Ascending aorta (tissue), 2 donors: ENCODE data around the gene KCNH2. TPM values are rescaled to one million over a fixed set of nuclear protein-coding genes. Genes with fewer than 3 reads are reported as not detected.

Experiments used
- DNase-seq, 2 donors: peaks; one replicate each; pipeline ENCODE4 v3.0.0-alpha.2; 2019; ENCODE audit warnings: low spot score in 2 of 2
- H3K27ac ChIP-seq, 2 donors: fragments of 200-600 bp; sonication (generic); one replicate each; pipeline ENCODE4 v1.5.1; 2016 to 2017; ENCODE audit warnings: mild to moderate bottlenecking in 1 of 2
- H3K27me3 ChIP-seq: fragments of 200-600 bp; sonication (generic); one replicate; pipeline ENCODE4 v1.5.1; 2017
- H3K36me3 ChIP-seq, 2 donors: fragments of 200-600 bp; sonication (generic); one replicate each; pipeline ENCODE4 v1.5.1; 2016
- H3K4me1 ChIP-seq, 2 donors: fragments of 200-600 bp; sonication (generic); one replicate each; pipeline ENCODE4 v1.5.1; 2016 to 2017; ENCODE audit warnings: mild to moderate bottlenecking in 1 of 2
- H3K4me3 ChIP-seq, 2 donors: fragments of 200-600 bp; sonication (generic); one replicate each; pipeline ENCODE4 v1.5.1; 2016 to 2017; ENCODE audit warnings: mild to moderate bottlenecking in 1 of 2
- H3K9me3 ChIP-seq, 2 donors: fragments of 200-600 bp; sonication (generic); one replicate each; pipeline ENCODE4 v1.5.1; 2016
- intact Hi-C: fragments of 100-400 bp; cut with DNase I; formaldehyde crosslinking; loops from one replicate; pipeline ENCODE4 v1.15.1; 2023
- total RNA-seq: library from RNA; depleted of rRNA; stranded (reverse); fragments of >200 nt; gene quantifications from one replicate; pipeline ENCODE4 v1.1.0, GENCODE V29; 2016
- TF ChIP-seq, protein P1 (sequence below), 3 experiments: fragments of 200-600 bp in 2 of 3; fragments of 450-650 bp in 1 of 3; sonication (generic) in 2 of 3; IDR thresholded peaks; one replicate each; pipeline ENCODE4 v1.5.1; 2016 to 2019; ENCODE audit warnings: antibody characterized with exemption in 3 of 3, mild to moderate bottlenecking in 1 of 3, moderate library complexity in 1 of 3

Gene KCNH2
- total RNA-seq, 1 donor from 2014 or later: not detected

DNA sequence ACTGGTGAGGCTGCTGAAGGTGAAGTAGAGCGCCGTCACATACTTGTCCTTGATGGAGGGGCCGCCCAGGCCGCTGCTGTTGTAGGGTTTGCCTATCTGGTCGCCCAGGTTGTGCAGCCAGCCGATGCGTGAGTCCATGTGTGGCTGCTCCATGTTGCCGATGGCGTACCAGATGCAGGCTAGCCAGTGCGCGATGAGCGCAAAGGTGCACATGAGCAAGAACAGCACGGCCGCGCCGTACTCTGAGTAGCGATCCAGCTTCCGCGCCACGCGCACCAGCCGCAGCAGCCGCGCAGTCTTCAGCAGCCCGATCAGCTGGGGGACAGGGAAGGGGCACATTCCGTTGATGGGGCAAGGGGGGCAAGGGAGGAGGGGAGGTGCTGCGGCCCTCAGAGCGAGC, 26.6 kb downstream of the KCNH2 start:
- TF ChIP-seq, protein P1, sequence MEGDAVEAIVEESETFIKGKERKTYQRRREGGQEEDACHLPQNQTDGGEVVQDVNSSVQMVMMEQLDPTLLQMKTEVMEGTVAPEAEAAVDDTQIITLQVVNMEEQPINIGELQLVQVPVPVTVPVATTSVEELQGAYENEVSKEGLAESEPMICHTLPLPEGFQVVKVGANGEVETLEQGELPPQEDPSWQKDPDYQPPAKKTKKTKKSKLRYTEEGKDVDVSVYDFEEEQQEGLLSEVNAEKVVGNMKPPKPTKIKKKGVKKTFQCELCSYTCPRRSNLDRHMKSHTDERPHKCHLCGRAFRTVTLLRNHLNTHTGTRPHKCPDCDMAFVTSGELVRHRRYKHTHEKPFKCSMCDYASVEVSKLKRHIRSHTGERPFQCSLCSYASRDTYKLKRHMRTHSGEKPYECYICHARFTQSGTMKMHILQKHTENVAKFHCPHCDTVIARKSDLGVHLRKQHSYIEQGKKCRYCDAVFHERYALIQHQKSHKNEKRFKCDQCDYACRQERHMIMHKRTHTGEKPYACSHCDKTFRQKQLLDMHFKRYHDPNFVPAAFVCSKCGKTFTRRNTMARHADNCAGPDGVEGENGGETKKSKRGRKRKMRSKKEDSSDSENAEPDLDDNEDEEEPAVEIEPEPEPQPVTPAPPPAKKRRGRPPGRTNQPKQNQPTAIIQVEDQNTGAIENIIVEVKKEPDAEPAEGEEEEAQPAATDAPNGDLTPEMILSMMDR (IDR thresholded peaks at IDR 0.05): no peak

GRCh38 chr7:150951181-150951520, 27.0 kb downstream of the KCNH2 start:
- no peaks in the 10 kb centered on the region for H3K36me3 ChIP-seq
- DNase-seq: no peak
- no peak overlapping the region for H3K27ac ChIP-seq
- intact Hi-C loops: no loop called here
- H3K4me3 ChIP-seq: no peak overlapping the region
- TF ChIP-seq, protein P1 (IDR thresholded peaks at IDR 0.05): no peak
- peaks cover 3% of the 10 kb centered on the region for H3K27me3 ChIP-seq
- no peaks in the 10 kb centered on the region for H3K9me3 ChIP-seq
- peaks cover 3 to 7% of the 10 kb centered on the region in 2 donors for H3K4me1 ChIP-seq

More for the DNA sequence above, 26.6 kb downstream of the KCNH2 start:
- H3K9me3 ChIP-seq: no peaks in the 10 kb centered on the region
- no peak overlapping the region for H3K4me3 ChIP-seq
- no peak overlapping the region for H3K27ac ChIP-seq
- intact Hi-C loops: no loop called here
- H3K4me1 ChIP-seq: peaks cover 3 to 7% of the 10 kb centered on the region in 2 donors
- no peak for DNase-seq
- H3K36me3 ChIP-seq: no peaks in the 10 kb centered on the region
- peaks cover 3% of the 10 kb centered on the region for H3K27me3 ChIP-seq

- intact Hi-C loops: no loop called here
- H3K27me3 ChIP-seq: peaks cover 3% of the 10 kb centered on the region
- H3K4me1 ChIP-seq: peaks cover 3 to 6% of the 10 kb centered on the region in 2 donors
- H3K36me3 ChIP-seq: no peaks in the 10 kb centered on the region
- H3K9me3 ChIP-seq: no peaks in the 10 kb centered on the region
- no peak overlapping the region for H3K4me3 ChIP-seq
- TF ChIP-seq, protein P1 (IDR thresholded peaks at IDR 0.05): no peak
- H3K27ac ChIP-seq: no peak overlapping the region
- DNase-seq: no peak
Measured at GRCh38 chr7:150950496-150951180, 27.5 kb downstream of the KCNH2 start.

DNA sequence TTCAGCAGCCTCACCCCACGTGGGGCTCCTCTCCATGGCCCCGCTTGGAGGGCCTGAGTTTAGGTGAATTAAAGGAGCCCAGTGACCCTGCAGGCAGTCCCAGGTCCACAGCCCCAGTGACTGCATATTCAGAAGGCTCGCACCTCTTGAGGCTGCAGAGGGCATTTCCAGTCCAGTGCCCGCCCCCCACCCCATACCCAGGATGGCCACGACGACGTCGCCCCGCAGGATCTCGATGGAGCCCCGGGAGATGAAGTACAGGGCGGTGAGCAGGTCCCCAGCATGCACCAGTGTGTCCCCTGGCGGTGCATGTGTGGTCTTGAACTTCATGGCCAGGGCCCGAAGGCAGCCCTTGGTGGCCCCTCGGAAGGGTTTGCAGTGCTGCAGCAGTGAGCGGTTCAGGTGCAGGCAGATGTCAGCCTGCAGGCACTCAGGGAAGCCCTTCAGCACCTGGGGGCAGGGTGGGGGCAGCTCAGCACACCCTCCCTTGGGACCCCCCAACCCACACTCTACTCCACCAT, 28.1 kb downstream of the KCNH2 start:
- intact Hi-C loops: no loop called here
- Histone ChIP-seq H3K36me3 (no peaks in the 10 kb centered on the region), H3K27ac (no peak overlapping the region), H3K9me3 (no peaks in the 10 kb centered on the region), H3K4me3 (no peak overlapping the region), H3K4me1 (no peaks in the 10 kb centered on the region), H3K27me3 (peaks cover 3% of the 10 kb centered on the region)
- no peak for DNase-seq
- TF ChIP-seq, protein P1 (IDR thresholded peaks at IDR 0.05): no peak

- Histone ChIP-seq H3K27ac (no peak overlapping the region), H3K9me3 (no peaks in the 10 kb centered on the region), H3K4me3 (no peak overlapping the region), H3K4me1 (no peaks in the 10 kb centered on the region), H3K27me3 (peaks cover 3% of the 10 kb centered on the region), H3K36me3 (no peaks in the 10 kb centered on the region)
- TF ChIP-seq, protein P1 (IDR thresholded peaks at IDR 0.05): no peak
- intact Hi-C loops: no loop called here
- no peak for DNase-seq
Measured at GRCh38 chr7:150949564-150949963, 28.6 kb downstream of the KCNH2 start.
